ENCODE measurements around the gene SH2D3C. TPM values are rescaled to one million over a fixed set of nuclear protein-coding genes. Genes with fewer than 3 reads are reported as not detected.

The SH2D3C gene
- total RNA-seq, 1 donor from 2014 or later: 137 TPM

- Mint-ChIP-seq H3K9me3 (ENCODE audit: unreplicated experiment) (no peaks in the 10 kb centered on the region), H3K27me3 (ENCODE audit: unreplicated experiment) (peaks cover 12% of the 10 kb centered on the region), H3K4me3 (ENCODE audit: unreplicated experiment) (peak overlapping the region; percentile 68), H3K4me1 (ENCODE audit: unreplicated experiment) (peaks cover 6% of the 10 kb centered on the region), H3K36me3 (ENCODE audit: low read depth, unreplicated experiment) (peaks cover 60% of the 10 kb centered on the region), H3K27ac (ENCODE audit: unreplicated experiment) (no peak overlapping the region)
- TF ChIP-seq CTCF (IDR thresholded peaks at IDR 0.05; ENCODE audit: unreplicated experiment): no peak
- DNase-seq (ENCODE audit: low spot score): no peak
Observed at GRCh38 chr9:127689329-127690000, 89.0 kb downstream of the SH2D3C start.

Small RNA genes lying within 50 kb of the gene (microRNA-seq; reads per million reads assigned to microRNA genes)
- gene MIR2861 (ENCODE audit: unreplicated experiment): not detected
- gene MIR3960 (ENCODE audit: unreplicated experiment): 0.42 reads per million

Other genes starting within 250 kb of the SH2D3C start
- 113 TPM for gene STXBP1, start 166.4 kb downstream of the SH2D3C start, total RNA-seq (ENCODE audit: unreplicated experiment)
- 0.85 TPM for gene CFAP157, start 71.7 kb downstream of the SH2D3C start, total RNA-seq (ENCODE audit: unreplicated experiment)
- 15.3 TPM for gene PTRH1, start 63.0 kb downstream of the SH2D3C start, total RNA-seq (ENCODE audit: unreplicated experiment)
- 0.08 TPM for gene TTC16, start 62.6 kb downstream of the SH2D3C start, total RNA-seq (ENCODE audit: unreplicated experiment)
- gene TOR2A, start 43.4 kb downstream of the SH2D3C start, total RNA-seq (ENCODE audit: unreplicated experiment): 29.1 TPM
- 188 TPM for gene CDK9, start 7.4 kb upstream of the SH2D3C start, total RNA-seq (ENCODE audit: unreplicated experiment)
- 51.3 TPM for gene FPGS, start 24.2 kb upstream of the SH2D3C start, total RNA-seq (ENCODE audit: unreplicated experiment)
- gene ENG, start 76.0 kb upstream of the SH2D3C start, total RNA-seq (ENCODE audit: unreplicated experiment): 113 TPM
- 63.3 TPM for gene AK1, start 99.0 kb upstream of the SH2D3C start, total RNA-seq (ENCODE audit: unreplicated experiment)
- 80.0 TPM for gene ST6GALNAC6, start 120.9 kb upstream of the SH2D3C start, total RNA-seq (ENCODE audit: unreplicated experiment)
- gene ST6GALNAC4, start 138.4 kb upstream of the SH2D3C start, total RNA-seq (ENCODE audit: unreplicated experiment): 25.0 TPM
- 2.4 TPM for gene PIP5KL1, start 152.1 kb upstream of the SH2D3C start, total RNA-seq (ENCODE audit: unreplicated experiment)
- gene DPM2, start 159.2 kb upstream of the SH2D3C start, total RNA-seq (ENCODE audit: unreplicated experiment): 31.5 TPM
- gene EEIG1, start 202.3 kb upstream of the SH2D3C start, total RNA-seq (ENCODE audit: unreplicated experiment): 27.3 TPM